GM23338 (cell line): ENCODE results near the gene VAMP8.

Source experiments
- CREB1 ChIP-seq: fragments of 250-450 bp; sonication (Bioruptor Pico); IDR thresholded peaks from 2 replicates; pipeline ENCODE4 v1.5.0; 2020; ENCODE audit warnings: low read depth, mild to moderate bottlenecking, moderate library complexity
- CTCF ChIP-seq, 2 experiments: fragments of 200-600 bp in 1 of 2; sonication (generic) in 1 of 2; conservative IDR thresholded peaks; 2 replicates each; pipeline versions ENCODE4 v1.5.1 to v1.6.1; 2016 to 2017; ENCODE audit warnings: antibody characterized with exemption in 2 of 2, low read depth in 2 of 2, mild to moderate bottlenecking in 2 of 2, moderate library complexity in 1 of 2
- EZH2 ChIP-seq: fragments of 200-600 bp; sonication (generic); IDR thresholded peaks from one replicate; pipeline ENCODE4 v1.8.0; 2017; ENCODE audit warnings: antibody characterized with exemption, mild to moderate bottlenecking, low read depth; ENCODE audit not compliant: unreplicated experiment
- EZH2phosphoT487 ChIP-seq: fragments of 200-600 bp; sonication (generic); IDR thresholded peaks from one replicate; pipeline ENCODE4 v1.8.1; 2018; ENCODE audit warnings: antibody characterized with exemption; ENCODE audit not compliant: unreplicated experiment
- JUNB ChIP-seq: IDR thresholded peaks from one replicate; pipeline ENCODE4 v1.6.1; 2016; ENCODE audit warnings: antibody characterized with exemption; ENCODE audit not compliant: unreplicated experiment
- NANOG ChIP-seq: IDR thresholded peaks from 2 replicates; pipeline ENCODE4 v1.6.1; 2016; ENCODE audit warnings: antibody characterized with exemption, borderline replicate concordance
- POLR2AphosphoS5 ChIP-seq: IDR thresholded peaks from 2 replicates; pipeline ENCODE4 v1.6.1; 2016; ENCODE audit warnings: antibody characterized with exemption, low read depth
- REST ChIP-seq: IDR thresholded peaks from one replicate; pipeline ENCODE4 v1.6.1; 2018; ENCODE audit warnings: antibody characterized with exemption; ENCODE audit not compliant: unreplicated experiment
- STAT1 ChIP-seq: IDR thresholded peaks from one replicate; pipeline ENCODE4 v1.6.1; 2016; ENCODE audit warnings: antibody characterized with exemption; ENCODE audit not compliant: unreplicated experiment
- ZNF114 ChIP-seq: fragments of 250-450 bp; sonication (Bioruptor Pico); IDR thresholded peaks from 2 replicates; pipeline ENCODE4 v1.5.0; 2020; ENCODE audit warnings: mild to moderate bottlenecking, moderate library complexity
- TF ChIP-seq, protein P1 (sequence below): IDR thresholded peaks from 2 replicates; pipeline ENCODE4 v1.6.1; 2016; ENCODE audit warnings: antibody characterized with exemption

DNA sequence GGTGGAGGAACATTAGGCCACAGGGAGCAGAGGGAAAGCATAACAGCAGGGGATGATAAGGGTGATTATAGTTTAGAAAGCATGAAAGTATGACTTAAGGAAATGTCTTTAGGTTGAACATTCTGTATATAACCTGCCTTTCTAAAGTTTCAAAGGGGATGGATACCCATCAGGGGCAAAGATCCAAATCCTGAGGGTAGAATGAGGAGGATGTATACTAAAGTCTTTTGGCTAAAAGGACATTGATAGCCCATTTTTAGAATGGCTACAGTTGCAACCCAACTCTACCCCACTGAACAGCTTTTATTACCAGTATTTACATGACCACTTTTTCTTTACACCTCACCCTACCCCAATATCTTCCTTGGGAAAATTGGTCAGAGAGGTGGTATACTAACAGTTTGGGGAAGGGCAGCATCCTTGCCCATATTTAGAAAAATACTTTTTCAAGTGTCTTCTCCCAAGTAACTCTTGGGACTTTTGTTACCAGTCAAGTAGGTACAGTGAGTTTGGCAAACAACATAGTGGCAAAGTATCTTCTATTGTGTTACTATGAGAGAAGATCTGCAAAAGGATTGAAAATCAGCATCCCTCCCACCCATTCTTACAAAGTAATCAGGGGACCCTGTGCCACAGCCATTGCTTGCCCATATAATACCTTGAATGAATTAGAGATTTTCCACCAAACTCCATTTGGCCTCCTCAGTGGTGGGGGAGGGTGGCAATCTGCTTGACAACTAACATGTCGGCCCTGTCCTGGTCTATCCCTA is 30.1 kb upstream of the VAMP8 start:
- TF ChIP-seq CTCF (conservative IDR thresholded peaks at IDR 0.05; ENCODE audit: low read depth in 2 of 2) (no peak), STAT1 (no peak), POLR2AphosphoS5 (no peak), EZH2 (no peak), EZH2phosphoT487 (no peak), ZNF114 (CRISPR knock-in tag) (no peak), CREB1 (CRISPR knock-in tag) (no peak), REST (no peak), JUNB (no peak), NANOG (no peak)
- TF ChIP-seq, protein P1, sequence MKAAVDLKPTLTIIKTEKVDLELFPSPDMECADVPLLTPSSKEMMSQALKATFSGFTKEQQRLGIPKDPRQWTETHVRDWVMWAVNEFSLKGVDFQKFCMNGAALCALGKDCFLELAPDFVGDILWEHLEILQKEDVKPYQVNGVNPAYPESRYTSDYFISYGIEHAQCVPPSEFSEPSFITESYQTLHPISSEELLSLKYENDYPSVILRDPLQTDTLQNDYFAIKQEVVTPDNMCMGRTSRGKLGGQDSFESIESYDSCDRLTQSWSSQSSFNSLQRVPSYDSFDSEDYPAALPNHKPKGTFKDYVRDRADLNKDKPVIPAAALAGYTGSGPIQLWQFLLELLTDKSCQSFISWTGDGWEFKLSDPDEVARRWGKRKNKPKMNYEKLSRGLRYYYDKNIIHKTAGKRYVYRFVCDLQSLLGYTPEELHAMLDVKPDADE, result no peak
